HG03175 (cell line): ENCODE results near the gene AFF3.
"Not testable (repeated sequence)": the region's sequence is repeated elsewhere in the genome, so short reads cannot be mapped to it uniquely, and the experiment has no call there.

Source experiments
- ATAC-seq: cut with Tn5 transposase; IDR thresholded peaks from one replicate; pipeline ENCODE4 v1.9.1; 2021; ENCODE audit warnings: mild to moderate bottlenecking, moderate library complexity; ENCODE audit not compliant: unreplicated experiment

AFF3 gene

DNA sequence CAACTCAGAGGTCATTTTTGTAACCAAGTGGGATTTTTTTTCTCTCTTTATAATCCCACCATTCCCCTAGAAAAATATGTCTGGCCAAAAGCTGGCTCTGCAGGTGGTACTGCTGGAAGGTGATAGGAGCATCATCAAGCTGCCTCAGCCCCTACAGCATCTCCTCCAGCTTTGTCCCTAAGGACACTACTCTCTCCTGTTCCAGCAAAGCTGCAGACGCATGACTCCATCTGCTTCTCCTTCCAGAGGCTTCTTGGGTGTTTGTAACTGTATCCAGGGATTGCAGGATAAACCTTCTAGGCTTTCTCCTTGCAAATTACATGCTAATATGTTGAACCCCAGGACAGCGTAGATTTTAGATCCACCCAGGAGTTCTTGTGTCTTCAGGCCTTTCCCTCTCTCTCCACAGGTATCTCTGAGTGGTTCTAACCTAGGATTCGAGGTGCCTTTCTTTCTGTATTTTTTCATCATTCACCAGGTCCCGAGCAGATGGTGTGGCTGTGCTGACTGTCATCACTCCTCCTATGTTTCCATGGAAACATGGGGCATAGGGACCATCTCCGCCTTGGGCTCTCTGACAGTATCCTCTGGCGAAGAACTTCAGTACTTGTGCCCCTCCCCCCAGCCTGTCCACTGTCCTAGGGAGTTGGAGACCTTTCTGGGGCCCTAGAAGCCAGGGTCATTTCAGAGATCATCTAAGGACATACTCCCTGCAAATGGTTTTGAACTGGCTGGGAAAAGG is 34.3 kb downstream of the AFF3 start:
- ATAC-seq: no peak

DNA sequence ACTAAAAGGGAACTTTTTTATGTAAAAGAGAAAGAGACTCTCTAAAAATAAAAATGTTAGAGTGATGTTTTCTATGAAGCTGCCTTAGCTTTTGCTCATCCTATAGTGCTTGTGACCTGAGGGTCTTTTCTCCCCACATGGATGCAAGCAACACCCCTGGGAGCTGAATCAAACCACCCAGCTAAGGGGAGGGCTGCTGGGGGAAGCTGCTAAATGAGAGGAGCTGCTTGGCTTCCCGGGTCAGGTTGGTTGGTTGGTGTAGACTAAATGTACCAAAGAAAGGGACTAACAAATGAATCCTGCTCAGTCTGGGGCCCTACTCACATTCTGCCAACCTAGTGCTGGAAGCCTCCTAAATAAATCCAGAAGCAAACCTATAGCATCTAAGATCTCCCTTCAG is 35.0 kb downstream of the AFF3 start:
- ATAC-seq: no peak

DNA sequence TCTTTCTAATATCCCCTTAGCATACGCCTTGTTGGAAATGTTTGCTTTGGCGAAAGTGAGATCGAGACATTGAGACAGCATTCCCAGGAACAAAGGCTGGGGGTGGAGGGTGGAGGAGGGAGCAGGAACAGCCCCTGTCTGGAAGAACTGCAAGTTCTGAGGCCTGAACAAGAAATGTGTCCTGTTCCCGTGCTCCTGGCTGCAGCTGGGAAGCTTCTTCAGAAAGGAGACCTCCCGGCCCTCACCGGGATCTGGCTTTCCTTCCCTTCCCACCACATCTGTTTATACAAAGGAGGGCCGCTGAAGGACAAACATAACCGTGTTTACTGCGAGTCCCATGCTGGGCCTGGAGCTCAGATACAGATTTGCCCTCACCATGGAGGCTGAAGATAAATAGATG is 35.9 kb downstream of the AFF3 start:
- ATAC-seq: no peak

DNA sequence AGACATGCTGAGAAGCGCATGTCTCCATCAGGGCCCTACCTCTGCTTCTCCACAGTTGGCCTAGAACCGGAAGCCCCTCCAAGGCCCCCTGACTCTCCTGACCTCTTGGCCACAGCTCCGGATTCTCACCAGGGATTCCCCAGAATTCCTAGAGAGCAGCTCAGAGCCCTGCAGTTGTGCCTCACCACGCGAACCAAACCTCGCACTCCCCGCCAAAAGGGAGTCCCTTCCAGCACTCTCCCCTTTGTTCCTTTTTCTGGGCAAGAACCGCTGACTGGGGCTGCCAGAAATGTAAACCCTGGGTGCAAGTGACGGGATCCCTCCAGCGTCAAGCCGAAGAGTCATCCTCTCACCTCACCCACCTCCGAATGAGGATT is 36.7 kb downstream of the AFF3 start:
- no peak for ATAC-seq

DNA sequence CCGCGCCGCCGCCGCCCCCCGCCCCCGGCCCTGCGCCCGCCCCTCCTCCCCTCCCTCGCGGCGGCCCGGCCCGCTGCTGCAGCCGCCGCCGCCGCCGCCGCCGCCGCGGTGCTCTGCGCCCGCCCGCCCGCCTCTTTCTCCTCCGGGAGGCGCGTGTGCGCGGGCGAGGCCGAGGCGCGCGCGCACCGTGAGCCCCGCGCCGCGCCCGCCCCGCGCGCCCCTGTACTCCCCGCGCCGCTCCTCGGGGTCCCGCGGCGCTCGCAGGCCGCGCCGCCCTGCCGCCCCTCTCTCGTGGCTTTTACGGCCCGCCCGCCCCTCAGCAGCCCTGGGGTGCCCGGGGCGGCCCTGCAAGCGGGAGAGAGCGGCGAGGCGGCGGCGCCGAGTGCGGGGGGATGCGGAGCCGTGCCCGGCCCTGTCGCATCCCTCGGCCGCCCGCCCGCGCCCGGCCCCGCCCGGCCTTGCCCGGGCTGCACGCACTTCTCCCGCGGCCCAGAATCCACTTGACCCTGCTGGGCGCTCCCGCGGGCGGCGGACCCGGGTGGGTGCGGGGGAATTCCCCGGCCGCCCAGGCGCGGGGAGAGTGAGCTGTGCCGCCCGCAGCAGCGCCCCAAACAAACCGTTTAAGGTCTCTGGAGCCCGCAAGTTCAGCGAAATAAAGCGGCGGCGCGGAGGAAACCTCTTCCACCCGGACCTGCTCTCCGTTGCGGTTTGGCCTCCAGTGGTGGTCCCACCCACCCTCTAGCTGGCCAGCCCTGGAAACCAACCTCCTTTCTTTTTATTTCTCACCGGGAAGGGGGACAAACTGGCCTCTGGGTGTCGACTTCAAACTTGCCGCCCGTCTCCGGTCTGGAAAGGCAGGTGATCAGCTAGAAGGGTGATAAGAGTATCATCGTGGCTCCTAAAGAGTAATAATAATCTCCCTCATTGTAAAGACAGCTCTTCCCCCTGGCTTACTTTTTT is 37.4 kb downstream of the AFF3 start:
- no peak for ATAC-seq

DNA sequence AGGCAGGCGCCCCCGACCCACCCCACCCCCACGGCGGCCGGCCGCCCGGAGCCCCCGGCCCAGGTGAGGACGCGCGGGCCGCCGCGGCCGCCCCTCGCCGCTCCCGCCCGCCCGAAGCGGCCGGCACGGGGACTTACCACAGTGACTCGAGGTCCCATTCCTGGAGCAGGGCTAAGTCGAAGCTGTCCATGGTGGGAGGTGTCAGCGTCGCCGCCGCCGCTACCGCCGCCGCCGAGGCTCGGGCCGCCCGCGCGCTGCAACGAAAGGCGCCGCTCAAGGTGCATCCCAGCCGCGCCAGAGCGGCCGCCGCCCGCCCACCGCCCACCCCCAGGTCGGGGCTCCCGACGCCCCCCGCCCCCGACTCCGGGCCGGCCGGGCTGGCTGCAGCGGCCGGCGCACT is 38.1 kb downstream of the AFF3 start:
- ATAC-seq: not testable (repeated sequence)

DNA sequence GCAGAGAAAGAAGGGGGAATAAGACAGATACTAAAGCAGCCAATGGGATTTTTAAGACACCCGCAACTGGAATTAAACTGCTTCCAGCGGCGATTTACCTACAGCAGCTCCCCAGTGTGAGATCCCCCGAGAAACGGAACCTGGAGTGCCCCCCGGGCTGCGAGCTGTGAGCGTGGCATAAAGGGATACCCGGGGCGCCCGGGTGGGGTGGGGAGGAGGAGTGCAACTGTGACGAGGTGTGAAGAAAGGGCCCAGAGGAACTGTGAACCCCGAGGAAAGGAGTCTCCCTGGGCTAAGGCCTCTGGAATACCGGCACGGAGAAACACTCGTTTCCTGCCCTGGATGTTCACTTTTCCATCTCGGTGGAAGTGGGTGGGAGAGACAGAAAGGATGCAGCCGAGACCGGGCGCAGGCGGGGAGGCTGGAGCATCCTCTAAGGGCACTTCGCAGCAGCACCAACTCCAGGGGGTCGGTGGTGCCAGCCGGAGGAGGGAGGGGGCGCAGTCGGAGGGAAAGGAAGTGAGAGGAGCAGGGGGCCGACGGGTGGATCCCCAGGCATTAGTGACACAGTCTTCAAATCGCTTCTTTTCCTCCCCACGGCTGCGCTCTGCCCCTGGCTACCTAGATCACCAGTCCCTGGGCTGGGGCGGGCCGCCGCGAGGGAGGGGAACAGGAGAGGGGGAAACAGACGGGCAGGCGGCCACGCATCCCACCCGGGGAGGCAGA is 38.7 kb downstream of the AFF3 start:
- not testable (repeated sequence) for ATAC-seq

DNA sequence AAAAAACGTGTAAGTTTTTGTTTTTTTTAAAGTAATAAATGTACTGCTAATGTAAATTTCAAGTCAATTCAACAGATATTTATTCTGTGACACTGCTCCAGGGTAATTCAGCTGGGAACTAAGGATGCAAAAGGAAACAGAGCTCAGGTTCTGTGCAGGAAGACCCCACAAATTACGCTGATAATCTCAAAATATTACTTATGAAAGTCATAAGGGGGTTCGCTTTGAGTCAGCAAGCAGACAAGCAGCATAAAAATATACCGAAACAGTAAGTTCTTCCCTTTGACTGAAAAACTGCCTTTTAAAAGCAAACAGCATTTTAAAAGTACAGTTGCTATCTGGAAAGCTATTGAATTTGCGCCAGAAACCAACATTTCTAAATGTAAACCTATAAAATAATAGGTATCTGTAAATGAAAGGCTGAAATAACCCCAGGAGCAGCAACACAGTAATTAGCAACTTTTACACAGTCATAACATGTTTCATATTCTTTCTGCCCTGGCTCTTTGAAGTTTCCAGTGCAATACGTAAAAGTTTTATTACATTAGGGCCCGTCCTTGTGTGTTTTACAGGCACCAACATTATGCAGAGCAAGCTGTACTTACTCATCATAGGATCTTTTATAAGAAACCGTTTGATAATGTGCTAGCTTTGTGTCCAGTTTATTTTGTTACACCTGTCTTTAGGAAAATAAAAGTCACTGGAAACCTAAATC is 39.8 kb downstream of the AFF3 start:
- ATAC-seq: not testable (repeated sequence)

DNA sequence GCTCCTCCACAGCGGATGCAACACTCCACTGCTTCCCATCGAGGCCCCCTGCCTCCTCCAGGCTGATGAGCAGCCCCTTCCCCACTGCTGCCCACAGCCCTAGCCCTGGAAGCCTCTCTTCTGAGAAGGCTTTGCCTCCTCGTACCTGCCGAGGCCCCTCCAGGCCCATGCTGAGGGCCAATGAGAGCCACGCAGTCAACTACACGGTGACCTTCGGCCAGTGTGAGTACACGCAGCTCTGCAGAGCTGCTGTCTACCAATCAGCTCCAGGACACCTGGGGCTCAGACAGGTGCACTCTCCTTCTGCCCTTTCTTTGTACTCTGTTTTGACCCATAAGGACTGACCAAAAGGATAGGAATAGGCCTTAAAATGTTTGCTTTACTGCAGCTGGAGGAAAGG is 43.5 kb downstream of the AFF3 start:
- not testable (repeated sequence) for ATAC-seq

DNA sequence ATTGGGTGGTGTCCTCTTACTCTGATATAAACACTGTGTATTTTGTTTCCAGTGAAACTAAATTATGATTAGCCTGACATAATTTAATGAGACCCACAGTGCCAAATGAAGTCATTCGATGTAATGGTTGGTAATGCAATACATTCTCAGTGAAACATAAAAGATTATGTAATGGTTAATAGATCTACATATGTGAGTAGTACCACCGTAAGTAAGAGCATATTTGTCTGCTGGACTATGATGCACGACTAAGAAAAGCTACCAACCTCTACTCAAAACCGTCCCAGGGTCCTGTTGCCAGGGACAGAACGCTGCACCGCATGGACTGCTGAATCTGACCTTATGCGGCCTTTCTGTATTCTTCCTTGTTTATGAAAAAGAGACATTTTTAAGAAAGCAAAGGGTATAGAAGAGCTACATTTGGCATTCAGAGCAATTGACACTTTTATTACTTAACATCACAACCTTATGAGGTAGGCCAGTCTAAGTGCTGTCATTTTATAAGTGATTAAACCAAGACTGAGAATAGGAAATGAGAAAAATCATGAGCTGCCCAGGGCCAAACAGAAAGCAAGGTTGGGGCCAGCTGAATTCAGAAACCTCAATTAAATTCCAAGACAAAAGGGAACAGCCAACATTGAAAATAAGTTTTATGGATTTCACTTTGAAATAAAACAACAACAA is 44.6 kb downstream of the AFF3 start:
- not testable (repeated sequence) for ATAC-seq

DNA sequence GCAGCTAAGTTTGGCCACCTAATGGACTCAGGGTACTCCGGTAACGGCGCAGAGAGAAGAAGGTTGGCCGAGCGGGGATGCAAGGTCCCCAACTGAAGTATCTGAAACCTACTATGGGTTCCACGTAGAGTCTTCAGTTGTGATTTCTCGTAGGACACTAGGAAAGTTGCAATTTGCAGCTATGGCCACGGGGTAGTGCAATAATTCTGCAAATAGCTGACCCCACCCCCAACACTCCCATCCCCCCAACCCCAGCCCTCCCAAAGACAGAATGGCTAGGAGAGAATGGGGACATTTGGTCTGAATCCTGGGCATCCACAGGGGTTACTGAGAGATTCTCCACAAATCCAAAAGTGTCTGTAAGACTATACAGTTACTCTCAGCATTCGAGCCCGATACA is 46.5 kb downstream of the AFF3 start:
- not testable (repeated sequence) for ATAC-seq

DNA sequence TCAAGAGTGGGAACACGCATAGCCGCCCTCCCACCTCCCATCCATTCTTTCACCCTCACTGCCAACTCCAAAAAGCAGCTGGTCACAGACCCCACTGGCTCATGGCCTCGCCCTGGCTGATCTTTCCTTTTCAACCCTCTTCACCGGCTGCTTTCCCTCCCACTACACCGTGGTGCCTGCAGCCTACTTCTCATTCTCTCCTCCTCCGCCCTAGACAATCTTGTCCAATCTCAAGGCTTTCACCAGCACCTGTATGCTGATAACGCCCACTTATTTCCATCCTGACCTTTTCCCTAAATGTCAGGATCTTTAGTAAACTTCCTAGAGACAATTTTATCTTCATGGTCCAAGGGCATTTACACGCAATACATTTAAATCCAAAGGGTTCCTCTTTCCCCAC is 50.6 kb downstream of the AFF3 start:
- ATAC-seq: not testable (repeated sequence)

DNA sequence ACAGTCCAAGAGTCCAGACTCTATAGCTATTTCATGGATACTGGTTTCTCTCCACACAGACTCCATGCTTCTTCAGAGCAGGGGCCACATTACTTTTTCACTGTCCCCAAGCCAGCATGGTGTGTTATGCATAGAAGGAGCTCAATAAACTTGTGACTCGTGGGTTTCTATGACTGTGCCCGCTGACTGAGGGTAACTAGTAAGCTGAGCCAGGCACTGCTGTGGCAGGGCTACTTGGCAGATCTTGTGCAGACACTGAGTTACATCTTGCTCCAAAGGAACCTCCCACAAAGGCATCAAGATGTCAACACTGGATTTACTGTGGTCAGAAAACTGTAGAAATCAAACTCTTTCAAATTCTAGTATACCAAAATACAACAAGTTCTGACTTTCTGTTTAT is 56.6 kb downstream of the AFF3 start:
- not testable (repeated sequence) for ATAC-seq

DNA sequence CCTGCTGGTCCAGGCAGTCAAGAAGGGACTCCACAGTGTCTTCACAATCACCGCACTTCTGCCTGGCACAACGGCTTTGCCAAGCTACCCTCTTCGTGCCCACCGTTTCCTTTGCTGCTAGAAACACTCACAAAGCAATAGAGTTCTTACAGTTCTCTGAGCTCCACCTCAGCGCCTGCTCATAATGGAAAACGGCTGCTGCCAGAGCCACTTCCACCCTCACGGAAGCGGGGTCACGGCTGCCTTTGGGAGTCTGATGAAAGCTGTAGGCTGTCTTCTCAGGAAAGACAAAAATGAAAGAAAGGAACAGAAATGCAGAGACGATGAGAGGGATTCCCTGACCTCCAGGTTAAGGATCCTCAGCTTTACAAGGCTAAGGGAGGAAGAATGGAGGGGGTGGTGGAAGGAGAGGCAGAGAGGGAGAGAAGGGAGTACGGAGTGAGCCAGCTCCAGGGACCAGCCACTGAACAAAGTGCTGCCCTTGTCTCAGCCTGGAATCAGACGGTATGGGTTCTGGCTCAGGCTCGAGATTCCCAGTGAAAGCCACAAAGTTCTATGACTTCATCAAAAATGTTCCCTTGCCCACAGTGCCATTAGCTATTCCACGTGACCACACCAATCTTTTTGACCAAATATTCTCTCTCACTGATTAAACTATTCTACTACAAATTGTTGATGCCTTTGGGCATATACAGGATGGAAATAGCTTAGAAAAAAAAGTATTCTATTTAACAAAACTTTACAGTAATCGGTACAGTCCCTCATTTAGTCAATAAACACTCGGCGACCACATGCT is 58.8 kb downstream of the AFF3 start:
- ATAC-seq: not testable (repeated sequence)

DNA sequence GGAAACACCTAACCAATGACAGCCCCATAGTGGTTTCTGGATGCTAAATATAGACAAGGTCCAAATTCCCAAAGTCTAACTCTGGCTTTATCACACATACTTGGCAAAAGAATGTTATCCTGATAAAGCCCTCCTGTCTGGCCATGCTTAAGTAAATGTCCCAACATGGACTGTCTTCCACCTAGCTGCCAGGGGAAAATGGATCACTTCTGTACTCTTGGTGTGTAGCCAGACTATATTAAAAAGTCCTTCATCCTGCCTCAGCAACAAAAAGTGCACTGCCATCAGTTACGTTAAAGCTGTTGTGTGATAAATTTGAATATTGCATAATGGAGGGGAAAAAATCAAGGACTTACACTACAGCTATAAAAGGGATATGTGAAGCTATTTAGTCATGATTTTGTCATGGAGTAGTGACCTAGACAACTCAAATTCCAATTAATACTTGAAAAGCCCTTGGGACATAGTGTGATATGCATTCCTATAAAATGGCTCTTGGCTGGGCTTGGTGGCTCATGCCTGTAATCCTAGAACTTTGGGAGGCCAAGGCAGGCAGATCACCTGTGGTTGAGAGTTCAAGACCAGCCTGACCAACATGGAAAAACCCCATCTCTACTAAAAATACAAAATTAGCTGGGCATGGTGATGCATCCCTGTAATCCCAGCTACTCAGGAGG is 60.0 kb downstream of the AFF3 start:
- not testable (repeated sequence) for ATAC-seq

DNA sequence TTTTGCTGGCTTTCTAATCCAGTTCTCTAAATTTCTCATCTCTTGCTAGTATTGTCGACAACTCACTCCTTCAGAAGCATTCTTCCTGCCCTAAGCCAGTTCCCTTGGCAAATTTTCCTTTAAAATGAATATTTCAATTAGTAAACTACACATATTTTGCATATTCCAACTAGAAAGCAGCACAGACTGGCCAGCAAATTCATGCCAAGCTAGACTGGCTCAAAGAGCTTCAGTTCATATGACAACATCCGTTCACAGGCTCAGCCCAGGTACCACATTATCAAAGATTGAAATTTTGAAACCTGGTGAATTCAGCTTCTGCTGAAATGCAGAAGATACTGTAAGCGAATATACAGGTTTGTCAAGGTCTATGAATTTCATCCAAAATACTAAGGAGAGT is 64.5 kb downstream of the AFF3 start:
- ATAC-seq: no peak

DNA sequence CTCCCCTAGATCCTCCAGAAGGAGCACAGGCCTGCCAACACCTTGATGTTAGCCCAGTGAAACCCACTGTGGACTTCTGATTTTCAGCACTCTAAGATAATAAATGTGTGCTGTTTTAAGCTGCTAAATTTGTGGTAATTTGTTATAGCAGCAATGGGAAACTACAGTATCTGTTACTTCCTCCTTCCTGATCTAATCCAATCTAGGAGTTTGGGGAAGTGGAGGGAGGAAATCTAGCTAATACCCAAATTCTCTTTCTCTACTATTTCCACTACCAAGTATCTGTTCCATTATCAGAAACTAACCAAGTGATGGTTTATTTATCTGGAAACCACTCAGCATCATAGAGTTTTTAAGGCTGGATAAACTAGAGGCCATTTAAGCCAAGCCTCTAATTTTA is 64.9 kb downstream of the AFF3 start:
- no peak for ATAC-seq

DNA sequence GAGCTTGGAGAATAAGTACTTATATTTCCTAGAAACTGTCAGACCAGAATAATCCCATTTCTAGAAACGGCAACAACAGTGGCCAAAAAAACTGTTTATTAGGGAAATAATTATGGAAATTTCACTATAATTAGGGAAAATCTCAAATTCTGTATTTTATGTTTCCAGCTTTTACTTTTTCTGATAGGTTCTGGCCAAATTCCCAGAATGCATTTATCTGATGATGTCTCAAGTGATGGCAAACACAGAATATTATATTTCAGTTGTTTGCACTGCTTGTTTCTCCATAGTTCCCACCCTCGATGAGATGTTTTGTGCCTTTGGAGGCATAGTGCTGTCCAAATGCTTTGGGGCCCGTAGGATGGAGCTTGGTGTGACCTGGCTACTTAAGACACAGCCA is 66.9 kb downstream of the AFF3 start:
- ATAC-seq: no peak

DNA sequence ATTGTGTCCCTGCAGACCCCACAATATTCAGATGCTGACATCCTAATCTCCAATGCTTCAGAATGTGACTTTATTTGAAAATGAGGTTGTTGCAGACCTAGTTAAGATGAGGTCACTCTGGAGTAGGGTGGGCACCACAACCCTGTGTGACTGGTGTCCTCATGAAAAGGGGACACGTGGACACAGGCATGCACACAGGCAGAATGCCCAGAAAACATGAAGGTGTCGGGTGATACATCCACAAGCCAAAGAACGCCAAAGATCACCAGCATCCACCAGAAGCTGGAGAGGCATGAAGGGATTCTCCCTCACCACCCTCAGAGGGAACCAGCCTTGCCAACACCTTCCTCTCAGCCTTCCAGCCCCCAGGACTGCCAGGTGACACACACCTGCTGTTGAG is 69.3 kb downstream of the AFF3 start:
- no peak for ATAC-seq
